ENCODE results near the gene TENM4.

The TENM4 gene

DNA sequence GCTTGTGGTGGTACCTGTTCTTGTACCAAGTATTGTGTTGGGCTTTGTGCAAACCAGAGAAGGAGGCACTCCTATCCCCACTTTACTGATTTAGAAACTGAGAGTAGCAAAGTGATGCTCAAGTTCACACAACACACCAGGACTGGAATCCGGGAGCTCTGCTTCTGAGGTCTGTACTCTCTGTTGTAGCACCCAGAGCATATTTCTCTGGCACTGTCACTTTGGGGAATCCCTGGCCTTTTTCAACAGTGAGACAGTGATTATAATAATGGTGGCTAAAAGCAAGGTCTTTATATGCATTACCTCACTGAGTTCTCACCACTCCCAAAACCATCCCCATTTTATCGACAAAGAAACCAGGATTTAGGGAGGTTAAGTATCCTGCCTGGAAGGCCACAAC lies 362.4 kb downstream of the TENM4 start:
- H4K20me1 ChIP-seq (ENCODE audit: insufficient read depth, low read length) = no peaks in the 10 kb centered on the region
- H2AFZ ChIP-seq (ENCODE audit: low read depth, low read length) = no peak overlapping the region
- TF ChIP-seq EZH2 (IDR thresholded peaks at IDR 0.05; ENCODE audit: borderline replicate concordance, low read depth, low read length, severe bottlenecking) (no peak), CTCF (IDR thresholded peaks at IDR 0.05; ENCODE audit: borderline replicate concordance, extremely low read depth, low read length, poor library complexity, severe bottlenecking) (no peak)
- peaks cover 2% of the 10 kb centered on the region for H3K27me3 ChIP-seq (ENCODE audit: insufficient read depth, low read length, poor library complexity)
- no peak overlapping the region for H3K9ac ChIP-seq (ENCODE audit: low read depth, low read length)
- DNase-seq = no peak
- no peak for ATAC-seq (ENCODE audit: insufficient read depth, low read depth)
- no peak overlapping the region for H3K27ac ChIP-seq (ENCODE audit: low read length)
- no peak overlapping the region for H3K4me2 ChIP-seq (ENCODE audit: insufficient read depth, low read length)
- H3K4me3 ChIP-seq (ENCODE audit: low read depth in 1 of 2, low read length in 2 of 2) = no peak overlapping the region
- no peaks in the 10 kb centered on the region for H3K79me2 ChIP-seq (ENCODE audit: insufficient read depth, low read length)
- no peaks in the 10 kb centered on the region for H3K4me1 ChIP-seq (ENCODE audit: insufficient read depth, low read length)
- no peaks in the 10 kb centered on the region for H3K9me3 ChIP-seq (ENCODE audit: insufficient read depth, low read length, severe bottlenecking)
- no peaks in the 10 kb centered on the region for H3K36me3 ChIP-seq (ENCODE audit: insufficient read depth, low read length)

DNA sequence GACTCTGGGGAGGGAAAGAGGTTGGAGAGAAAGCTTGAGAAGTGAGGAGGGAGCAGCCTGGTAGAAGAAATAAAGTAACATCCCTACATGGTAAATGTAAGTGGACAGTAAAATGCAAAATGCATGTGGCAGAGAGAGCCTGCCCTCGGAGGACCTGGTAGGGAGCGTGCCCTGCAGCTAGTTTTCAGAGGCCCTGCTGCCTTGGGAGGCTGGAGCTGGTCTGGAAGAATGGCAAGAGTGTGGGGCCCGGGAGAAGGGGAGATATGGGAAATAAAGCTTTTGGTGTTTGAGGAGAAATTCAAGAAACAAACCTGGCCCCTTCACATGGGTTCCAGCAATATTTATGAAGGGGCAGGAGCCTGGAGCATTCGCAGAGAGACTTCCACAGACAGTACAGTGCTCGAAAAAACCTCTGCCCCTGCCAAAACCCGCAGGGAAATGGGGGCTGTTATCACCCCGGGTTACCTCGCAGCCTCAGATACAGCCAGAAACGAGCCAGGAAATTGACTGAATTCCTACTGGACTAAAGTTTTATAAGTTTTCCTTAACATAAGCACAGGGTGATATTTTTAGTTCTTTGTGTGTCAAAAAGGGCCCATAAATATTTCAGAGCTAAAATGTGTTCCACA lies 363.0 kb downstream of the TENM4 start:
- no peak for TF ChIP-seq CTCF (IDR thresholded peaks at IDR 0.05; ENCODE audit: borderline replicate concordance, extremely low read depth, low read length, poor library complexity, severe bottlenecking)
- DNase-seq = no peak
- no peaks in the 10 kb centered on the region for H3K79me2 ChIP-seq (ENCODE audit: insufficient read depth, low read length)

GRCh38 chr11:79076526-79077115 lies 364.2 kb downstream of the TENM4 start:
- Histone ChIP-seq H3K9me3 (ENCODE audit: insufficient read depth, low read length, severe bottlenecking) (no peaks in the 10 kb centered on the region), H4K20me1 (ENCODE audit: insufficient read depth, low read length) (no peaks in the 10 kb centered on the region), H3K27ac (ENCODE audit: low read length) (no peak overlapping the region), H3K36me3 (ENCODE audit: insufficient read depth, low read length) (no peaks in the 10 kb centered on the region), H3K4me1 (ENCODE audit: insufficient read depth, low read length) (no peaks in the 10 kb centered on the region), H3K9ac (ENCODE audit: low read depth, low read length) (no peak overlapping the region), H3K4me2 (ENCODE audit: insufficient read depth, low read length) (no peak overlapping the region), H2AFZ (ENCODE audit: low read depth, low read length) (no peak overlapping the region), H3K79me2 (ENCODE audit: insufficient read depth, low read length) (no peaks in the 10 kb centered on the region), H3K27me3 (ENCODE audit: insufficient read depth, low read length, poor library complexity) (peaks cover 2% of the 10 kb centered on the region), H3K4me3 (ENCODE audit: low read depth in 1 of 2, low read length in 2 of 2) (no peak overlapping the region)
- DNase-seq = peak; percentile 36
- TF ChIP-seq EZH2 (IDR thresholded peaks at IDR 0.05; ENCODE audit: borderline replicate concordance, low read depth, low read length, severe bottlenecking) = no peak
- peak; percentile 67 for TF ChIP-seq CTCF (IDR thresholded peaks at IDR 0.05; ENCODE audit: borderline replicate concordance, extremely low read depth, low read length, poor library complexity, severe bottlenecking)
- 0 out of 3 replicates have a peak, but pooled peaks have one; percentile 57 for ATAC-seq (ENCODE audit: insufficient read depth, low read depth)

More for the DNA sequence above, 363.0 kb downstream of the TENM4 start:
- Histone ChIP-seq H3K9me3 (ENCODE audit: insufficient read depth, low read length, severe bottlenecking) (no peaks in the 10 kb centered on the region), H3K4me1 (ENCODE audit: insufficient read depth, low read length) (no peaks in the 10 kb centered on the region), H3K27me3 (ENCODE audit: insufficient read depth, low read length, poor library complexity) (peaks cover 2% of the 10 kb centered on the region), H3K27ac (ENCODE audit: low read length) (no peak overlapping the region), H4K20me1 (ENCODE audit: insufficient read depth, low read length) (no peaks in the 10 kb centered on the region), H3K4me2 (ENCODE audit: insufficient read depth, low read length) (no peak overlapping the region), H3K36me3 (ENCODE audit: insufficient read depth, low read length) (no peaks in the 10 kb centered on the region), H2AFZ (ENCODE audit: low read depth, low read length) (no peak overlapping the region), H3K4me3 (ENCODE audit: low read depth in 1 of 2, low read length in 2 of 2) (no peak overlapping the region), H3K9ac (ENCODE audit: low read depth, low read length) (no peak overlapping the region)
- no peak for ATAC-seq (ENCODE audit: insufficient read depth, low read depth)

Measured in DND-41 (cell line).